ENCODE data around the gene WASF2. TPM values are rescaled to one million over a fixed set of nuclear protein-coding genes. Genes with fewer than 3 reads are reported as not detected.
A peak's percentile ranks its signal among the peaks of the same experiment; 100 is the strongest.

The WASF2 gene
- total and polyA plus RNA-seq, 2 of the 8 experiments (the other 6 are each of a cell fraction or from before 2014, with no cell fraction given) = 32.1 to 86.6 TPM

- TF ChIP-seq CHD7 (IDR thresholded peaks at IDR 0.05; ENCODE audit: insufficient replicate concordance, low read length) = no peak
- TF ChIP-seq CBX8 (IDR thresholded peaks at IDR 0.05; ENCODE audit: borderline replicate concordance, low read depth, low read length) = no peak
- TF ChIP-seq ATF3 (IDR thresholded peaks at IDR 0.05; ENCODE audit: insufficient read depth, low read depth, low read length) = no peak
- no peak for TF ChIP-seq RFX5 (IDR thresholded peaks at IDR 0.05; ENCODE audit: borderline replicate concordance, low read depth, low read length)
- peak in 1 of 2 experiments; percentile 98; a peak in 1 of 4 replicates for TF ChIP-seq HDAC2 (IDR thresholded peaks at IDR 0.05; ENCODE audit: borderline replicate concordance in 1 of 2, low read depth in 2 of 2, low read length in 2 of 2)
- TF ChIP-seq SAP30 (IDR thresholded peaks at IDR 0.05; ENCODE audit: insufficient read depth, insufficient replicate concordance, low read length) = no peak
- no peak for TF ChIP-seq BACH1 (IDR thresholded peaks at IDR 0.05; ENCODE audit: low read length)
- no peak for TF ChIP-seq POU5F1 (IDR thresholded peaks at IDR 0.05; ENCODE audit: low read depth, low read length)
- no peak for TF ChIP-seq POLR2AphosphoS5 (IDR thresholded peaks at IDR 0.05; ENCODE audit: low read depth, low read length)
These were observed 14.8 kb upstream of the WASF2 start (continued) for GRCh38 chr1:27504588-27505419.

All from H1 (cell line).